Measurements from ENCODE around the gene NKIRAS2. TPM values are rescaled to one million over a fixed set of nuclear protein-coding genes. Genes with fewer than 3 reads are reported as not detected.

Gene NKIRAS2
- polyA plus RNA-seq, 6 donors from 2014 or later = 25.0 to 42.1 (median 36.1) TPM

- ATAC-seq (ENCODE audit: low read depth in 2 of 2) (no peak), DNase-seq (no peak)
- peaks cover 0 to 1% (median 0%) of the 10 kb centered on the region in 7 donors for H3K9me3 Mint-ChIP-seq
- peaks cover 36 to 49% (median 43%) of the 10 kb centered on the region in 3 donors for H3K4me1 Mint-ChIP-seq
- H3K36me3 Mint-ChIP-seq = peaks cover 0 to 8% of the 10 kb centered on the region in 2 donors
- H3K4me3 Mint-ChIP-seq = peak overlapping the region in 2 of 8 donors; percentile 30 to 65
- H3K27ac Mint-ChIP-seq = peak overlapping the region in 2 of 6 donors; percentile 50 to 82
- H3K27me3 Mint-ChIP-seq = no peaks in the 10 kb centered on the region
These were observed 3.8 kb downstream of the NKIRAS2 start for GRCh38 chr17:42023524-42024349.

DNA sequence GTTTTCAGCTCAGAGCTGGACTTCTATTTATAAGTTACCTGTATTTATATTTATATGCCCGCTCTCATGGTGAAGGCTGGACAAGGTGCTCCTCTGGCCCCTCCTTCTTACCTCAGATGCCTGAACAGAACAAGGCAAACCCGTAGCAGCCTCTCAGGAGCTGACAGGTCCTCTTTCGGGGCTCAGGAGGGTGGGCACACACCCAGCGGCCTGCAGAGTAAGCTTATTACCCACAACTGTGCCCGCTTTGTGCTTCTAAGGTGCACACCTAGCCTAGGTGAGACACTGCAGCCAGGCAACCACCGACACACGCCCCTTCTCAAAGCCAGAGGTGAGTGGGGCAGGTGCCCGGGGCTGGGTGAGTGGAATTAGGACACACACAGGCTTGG, 5.3 kb downstream of the NKIRAS2 start:
- no peaks in the 10 kb centered on the region for H3K27me3 Mint-ChIP-seq
- peaks cover 28 to 37% (median 31%) of the 10 kb centered on the region in 3 donors for H3K4me1 Mint-ChIP-seq
- DNase-seq = no peak
- H3K36me3 Mint-ChIP-seq = peaks cover 0 to 8% of the 10 kb centered on the region in 2 donors
- H3K9me3 Mint-ChIP-seq = no peaks in the 10 kb centered on the region
- H3K4me3 Mint-ChIP-seq = peak overlapping the region in 2 of 8 donors; percentile 60 to 83
- peak; percentile 13 to 17 for ATAC-seq (ENCODE audit: low read depth in 2 of 2)
- H3K27ac Mint-ChIP-seq = peak overlapping the region in 3 of 6 donors; percentile 29 to 88 (median 82)

- no peaks in the 10 kb centered on the region for H3K27me3 Mint-ChIP-seq
- H3K27ac Mint-ChIP-seq = peak overlapping the region in 2 of 6 donors; percentile 57 to 82
- H3K36me3 Mint-ChIP-seq = peaks cover 0 to 8% of the 10 kb centered on the region in 2 donors
- H3K4me1 Mint-ChIP-seq = peaks cover 24 to 30% (median 24%) of the 10 kb centered on the region in 3 donors
- ATAC-seq (ENCODE audit: low read depth in 2 of 2) = no peak
- no peak overlapping the region for H3K4me3 Mint-ChIP-seq
- no peaks in the 10 kb centered on the region for H3K9me3 Mint-ChIP-seq
- DNase-seq = no peak
These were observed 6.0 kb downstream of the NKIRAS2 start for GRCh38 chr17:42025936-42026335.

GRCh38 chr17:42026857-42027589, 7.1 kb downstream of the NKIRAS2 start:
- H3K36me3 Mint-ChIP-seq = peaks cover 0 to 8% of the 10 kb centered on the region in 2 donors
- H3K4me3 Mint-ChIP-seq = no peak overlapping the region
- H3K9me3 Mint-ChIP-seq = no peaks in the 10 kb centered on the region
- DNase-seq (no peak), ATAC-seq (ENCODE audit: low read depth in 2 of 2) (no peak)
- H3K27ac Mint-ChIP-seq = no peak overlapping the region
- peaks cover 17 to 22% (median 19%) of the 10 kb centered on the region in 3 donors for H3K4me1 Mint-ChIP-seq
- H3K27me3 Mint-ChIP-seq = no peaks in the 10 kb centered on the region

- Mint-ChIP-seq H3K27ac (no peak overlapping the region), H3K36me3 (peaks cover 0 to 8% of the 10 kb centered on the region in 2 donors), H3K9me3 (no peaks in the 10 kb centered on the region), H3K27me3 (no peaks in the 10 kb centered on the region), H3K4me3 (no peak overlapping the region), H3K4me1 (peaks cover 13 to 18% (median 16%) of the 10 kb centered on the region in 3 donors)
- DNase-seq (no peak), ATAC-seq (ENCODE audit: low read depth in 2 of 2) (no peak)
These were observed 7.7 kb downstream of the NKIRAS2 start for GRCh38 chr17:42027590-42027889.

- H3K4me1 Mint-ChIP-seq = peaks cover 13 to 18% (median 16%) of the 10 kb centered on the region in 3 donors
- ATAC-seq (ENCODE audit: low read depth in 2 of 2) = no peak
- no peak for DNase-seq
- peaks cover 0 to 8% of the 10 kb centered on the region in 2 donors for H3K36me3 Mint-ChIP-seq
- H3K27ac Mint-ChIP-seq = peak overlapping the region in 1 of 6 donors; percentile 72
- H3K9me3 Mint-ChIP-seq = no peaks in the 10 kb centered on the region
- no peak overlapping the region for H3K4me3 Mint-ChIP-seq
- no peaks in the 10 kb centered on the region for H3K27me3 Mint-ChIP-seq
These were observed 8.3 kb downstream of the NKIRAS2 start for GRCh38 chr17:42027961-42028790.

- DNase-seq (no peak), ATAC-seq (ENCODE audit: low read depth in 2 of 2) (no peak)
- Mint-ChIP-seq H3K4me3 (no peak overlapping the region), H3K36me3 (peaks cover 0 to 8% of the 10 kb centered on the region in 2 donors), H3K9me3 (no peaks in the 10 kb centered on the region), H3K4me1 (peaks cover 13 to 16% (median 15%) of the 10 kb centered on the region in 3 donors), H3K27ac (peak overlapping the region in 2 of 6 donors; percentile 72 to 86), H3K27me3 (no peaks in the 10 kb centered on the region)
These were observed 8.9 kb downstream of the NKIRAS2 start for GRCh38 chr17:42028791-42029127.

- ATAC-seq (ENCODE audit: low read depth in 2 of 2) (no peak), DNase-seq (no peak)
- Mint-ChIP-seq H3K4me1 (peaks cover 0 to 6% (median 0%) of the 10 kb centered on the region in 3 donors), H3K27ac (no peak overlapping the region), H3K36me3 (no peaks in the 10 kb centered on the region), H3K4me3 (no peak overlapping the region), H3K27me3 (no peaks in the 10 kb centered on the region), H3K9me3 (no peaks in the 10 kb centered on the region)
These were observed 11.7 kb downstream of the NKIRAS2 start for GRCh38 chr17:42031584-42031983.

DNA sequence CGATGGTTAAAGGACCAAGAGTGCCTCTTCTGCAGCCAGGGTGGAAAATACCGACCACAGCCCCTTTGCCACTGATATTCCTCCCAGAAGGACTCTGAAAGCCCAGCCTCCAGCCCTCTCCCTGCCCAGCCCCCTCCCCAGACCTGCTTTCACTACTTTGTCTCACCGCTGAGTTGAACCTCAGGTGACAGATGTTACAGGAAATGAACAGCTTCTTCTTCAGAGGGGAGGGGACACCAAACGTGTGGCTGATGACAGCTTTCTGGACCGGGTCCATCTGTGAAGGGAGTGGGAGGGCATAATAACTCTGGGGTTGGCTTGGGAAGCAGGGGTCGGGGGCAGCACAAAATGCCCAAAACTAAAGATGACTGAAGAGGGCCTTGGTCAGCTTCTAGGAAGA, 14.2 kb downstream of the NKIRAS2 start:
- Mint-ChIP-seq H3K9me3 (no peaks in the 10 kb centered on the region), H3K4me3 (no peak overlapping the region), H3K4me1 (no peaks in the 10 kb centered on the region), H3K36me3 (no peaks in the 10 kb centered on the region), H3K27ac (peak overlapping the region in 2 of 6 donors; percentile 14 to 60), H3K27me3 (peaks cover 0 to 14% (median 10%) of the 10 kb centered on the region in 3 donors)
- ATAC-seq (ENCODE audit: low read depth in 2 of 2) (no peak), DNase-seq (no peak)

DNA sequence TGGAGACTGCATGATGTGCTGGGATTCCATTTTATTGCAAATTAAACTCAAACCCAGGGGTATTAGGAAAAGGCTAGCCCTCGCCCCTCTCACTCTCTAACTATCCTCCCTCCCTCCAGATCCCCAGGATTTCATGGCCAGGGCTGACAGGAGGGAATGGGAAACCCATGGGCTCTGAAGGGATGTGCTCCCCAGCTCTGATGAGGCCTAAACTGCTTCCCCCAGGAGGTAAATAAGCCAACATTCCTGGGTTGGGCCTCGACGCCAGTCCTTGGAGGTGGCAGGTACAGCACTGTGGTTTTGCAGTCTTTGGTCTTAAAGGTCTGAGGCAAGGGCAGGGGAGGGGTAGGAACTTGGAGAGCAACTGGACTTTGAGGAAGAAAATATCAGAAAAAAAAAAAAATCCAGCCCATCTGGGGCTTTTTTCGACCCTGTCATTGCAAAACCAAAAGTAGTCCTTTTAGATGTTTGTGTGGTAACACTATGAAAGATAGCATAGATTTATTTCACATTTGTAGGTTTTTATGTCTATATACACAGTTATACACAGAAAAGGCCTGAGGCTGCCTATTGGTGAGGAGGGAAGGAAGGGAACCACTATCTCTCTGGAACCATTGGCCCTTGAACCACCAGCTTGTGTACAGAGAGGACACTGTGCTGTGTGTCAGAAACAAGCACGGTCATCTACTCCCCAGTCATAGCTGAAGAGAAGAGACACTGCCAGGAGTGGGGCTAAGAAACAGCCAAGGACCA, 18.5 kb downstream of the NKIRAS2 start:
- Mint-ChIP-seq H3K36me3 (no peaks in the 10 kb centered on the region), H3K4me3 (no peak overlapping the region), H3K9me3 (no peaks in the 10 kb centered on the region), H3K27ac (no peak overlapping the region), H3K27me3 (peaks cover 0 to 14% (median 10%) of the 10 kb centered on the region in 3 donors), H3K4me1 (no peaks in the 10 kb centered on the region)
- DNase-seq (no peak), ATAC-seq (ENCODE audit: low read depth in 2 of 2) (no peak)

DNA sequence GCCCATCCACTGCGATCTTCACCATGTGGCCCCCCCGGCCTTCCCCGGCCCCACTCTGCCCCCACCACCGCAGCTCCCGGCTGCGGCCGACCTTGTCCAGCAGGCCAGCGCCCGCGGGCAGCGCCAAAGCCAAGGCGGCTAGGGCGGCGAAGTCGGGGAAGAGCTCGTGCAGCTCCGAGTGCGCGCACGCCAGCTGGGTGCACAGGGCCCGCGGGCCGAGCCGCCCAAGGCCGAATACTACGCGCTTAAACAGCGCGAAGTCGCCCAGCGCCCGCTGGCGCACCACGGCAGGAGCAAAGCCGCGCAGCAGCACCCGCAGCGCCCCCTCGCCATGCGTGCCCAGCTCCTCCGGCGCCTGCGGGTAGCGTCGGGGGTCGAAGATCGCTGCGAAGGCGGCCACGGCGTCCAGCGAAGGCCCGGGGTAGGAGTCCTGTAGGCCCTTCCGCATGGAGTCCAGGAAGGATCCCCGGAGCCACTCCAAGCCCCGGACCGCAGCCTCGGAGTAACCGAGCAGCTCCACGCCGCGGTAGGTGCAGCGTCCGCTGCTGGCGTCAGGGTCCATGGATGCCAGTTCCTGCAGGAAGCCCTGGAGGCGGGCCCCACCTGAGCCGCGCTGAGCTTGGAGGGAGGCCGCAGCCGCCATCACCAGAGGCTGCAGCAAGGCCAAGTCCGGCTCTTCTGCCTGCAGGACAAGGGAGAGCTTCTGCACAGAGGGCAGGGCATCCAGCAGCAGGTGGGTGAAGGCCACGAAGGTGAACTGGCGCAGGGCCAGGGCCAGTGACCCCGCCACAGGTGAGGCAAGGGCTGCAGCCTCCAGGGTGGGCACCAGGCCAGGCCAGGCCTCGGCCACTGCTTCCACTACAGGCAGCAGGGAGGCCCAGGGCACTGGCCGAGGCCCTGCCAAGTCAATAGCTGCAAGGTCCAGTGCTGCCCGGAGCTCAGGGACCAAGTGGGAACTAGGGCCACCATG, 20.2 kb downstream of the NKIRAS2 start:
- no peaks in the 10 kb centered on the region for H3K9me3 Mint-ChIP-seq
- H3K27ac Mint-ChIP-seq = no peak overlapping the region
- DNase-seq (no peak), ATAC-seq (ENCODE audit: low read depth in 2 of 2) (no peak)
- no peaks in the 10 kb centered on the region for H3K4me1 Mint-ChIP-seq
- H3K4me3 Mint-ChIP-seq = no peak overlapping the region
- peaks cover 0 to 14% (median 10%) of the 10 kb centered on the region in 3 donors for H3K27me3 Mint-ChIP-seq
- no peaks in the 10 kb centered on the region for H3K36me3 Mint-ChIP-seq

GRCh38 chr17:42040818-42041217, 20.9 kb downstream of the NKIRAS2 start:
- no peak for ATAC-seq (ENCODE audit: low read depth in 2 of 2)
- no peaks in the 10 kb centered on the region for H3K4me1 Mint-ChIP-seq
- DNase-seq = no peak
- no peaks in the 10 kb centered on the region for H3K9me3 Mint-ChIP-seq
- H3K4me3 Mint-ChIP-seq = no peak overlapping the region
- peaks cover 0 to 14% (median 10%) of the 10 kb centered on the region in 3 donors for H3K27me3 Mint-ChIP-seq
- H3K27ac Mint-ChIP-seq = no peak overlapping the region
- no peaks in the 10 kb centered on the region for H3K36me3 Mint-ChIP-seq
